ENCODE data around the gene CDCP1.

- TF ChIP-seq CTCF (IDR thresholded peaks at IDR 0.05), result no peak
- no peak for TF ChIP-seq POLR2A (IDR thresholded peaks at IDR 0.05)
These were observed 40.7 kb upstream of the CDCP1 start for GRCh38 chr3:45186871-45187270.
